Measurements from ENCODE around the gene PHRF1.

Gene PHRF1

DNA sequence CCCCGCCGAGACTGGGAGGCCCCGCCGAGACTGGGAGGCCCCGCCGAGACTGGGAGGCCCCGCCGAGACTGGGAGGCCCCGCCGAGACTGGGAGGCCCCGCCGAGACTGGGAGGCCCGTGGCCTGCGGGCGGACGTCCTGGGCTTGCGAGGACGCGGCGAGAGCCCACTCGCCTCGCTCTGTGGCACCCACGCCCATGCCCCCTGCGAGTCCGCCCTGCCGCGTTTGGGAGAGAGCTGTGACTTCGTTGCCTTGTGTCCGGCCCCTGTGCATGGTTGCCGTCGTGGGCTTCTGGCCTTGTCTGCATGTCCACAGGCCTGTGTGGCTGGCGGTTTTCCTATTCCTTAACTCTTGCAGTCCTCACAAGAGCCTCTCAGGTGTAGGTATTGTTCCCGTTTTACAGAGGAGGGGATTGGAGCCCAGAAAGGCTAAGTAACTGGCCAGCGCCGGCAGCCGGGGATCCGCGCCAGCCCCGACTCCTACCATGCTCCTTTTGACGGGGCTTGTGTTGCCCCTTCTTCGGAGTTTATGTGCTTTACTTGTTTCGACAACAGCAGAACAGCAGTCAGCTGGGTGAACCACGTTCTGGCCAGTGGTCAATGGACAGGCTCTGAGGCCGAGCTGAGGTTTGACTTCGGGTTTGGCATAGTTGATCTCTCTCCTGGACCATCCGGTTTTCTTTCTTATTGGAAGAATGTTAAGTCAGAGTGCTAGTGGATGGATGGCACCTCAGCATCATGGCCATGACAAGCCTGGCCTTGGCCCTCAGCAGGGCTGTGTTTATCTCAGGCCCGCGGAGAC is 741 bp downstream of the PHRF1 start:
- peak overlapping the region; percentile 83 to 91 for H3K27ac ChIP-seq (ENCODE audit: insufficient read depth in 1 of 2, low read depth in 1 of 2, low read length in 2 of 2, poor library complexity in 1 of 2, severe bottlenecking in 2 of 2)
- 7% methylated on average over 35 of the region's 48 CpGs for WGBS (ENCODE audit: insufficient coverage)
- H3K27me3 ChIP-seq (replicated peaks in 2 of 5; ENCODE audit: control insufficient read depth in 4 of 5, insufficient read depth in 5 of 5, low read length in 4 of 5) = peaks cover 0 to 22% (median 13%) of the 10 kb centered on the region in 5 experiments
- ChIA-PET CTCF (interaction anchor here (0.6 to 1.9 kb wide), 2 partner anchors 14 to 234 kb away, joined by 3 to 4 read pairs; no protein-coding TSS in a partner anchor), POLR2A (interaction anchor here (1.2 kb wide), 1 partner anchor 39 kb away, joined by 4 read pairs; the partner anchor contains the start of gene IRF7)
- peaks cover 3 to 31% (median 25%) of the 10 kb centered on the region in 4 experiments for H3K4me1 ChIP-seq (ENCODE audit: control extremely low read depth in 1 of 4, control insufficient read depth in 4 of 4, insufficient read depth in 4 of 4, low read length in 3 of 4)
- H3K9me3 ChIP-seq (ENCODE audit: control extremely low read depth in 1 of 5, control insufficient read depth in 4 of 5, insufficient read depth in 2 of 5, low read depth in 1 of 5, low read length in 4 of 5) = no peaks in the 10 kb centered on the region
- no peak for DNase-seq
- H3K4me3 ChIP-seq (ENCODE audit: control insufficient read depth in 1 of 7, extremely low read depth in 1 of 7, insufficient read depth in 4 of 7, low read depth in 2 of 7, low read length in 6 of 7) = peak overlapping the region; percentile 74 to 99 (median 89)
- peaks cover 0 to 19% (median 5%) of the 10 kb centered on the region in 4 experiments for H3K36me3 ChIP-seq (ENCODE audit: control insufficient read depth in 4 of 4, insufficient read depth in 4 of 4, low read length in 3 of 4)

DNA sequence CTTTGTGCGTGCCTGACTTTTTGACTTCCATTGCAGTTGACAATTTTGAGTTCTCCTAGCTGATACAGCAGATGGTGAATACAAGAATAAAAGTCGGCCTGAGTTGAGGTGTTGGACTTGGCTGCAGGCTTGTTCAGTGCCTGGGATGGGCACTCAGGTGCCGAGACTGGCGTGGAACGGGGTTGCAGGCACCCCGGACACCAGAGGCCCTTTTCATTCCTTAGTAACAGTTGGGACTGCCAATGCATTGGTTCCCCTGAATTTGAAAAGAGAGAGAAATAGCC is 1.3 kb downstream of the PHRF1 start:
- Histone ChIP-seq H3K36me3 (ENCODE audit: control insufficient read depth in 4 of 4, insufficient read depth in 4 of 4, low read length in 3 of 4) (peaks cover 0 to 19% (median 8%) of the 10 kb centered on the region in 4 experiments), H3K27me3 (replicated peaks in 2 of 5; ENCODE audit: control insufficient read depth in 4 of 5, insufficient read depth in 5 of 5, low read length in 4 of 5) (peaks cover 0 to 22% (median 13%) of the 10 kb centered on the region in 5 experiments), H3K9me3 (ENCODE audit: control extremely low read depth in 1 of 5, control insufficient read depth in 4 of 5, insufficient read depth in 2 of 5, low read depth in 1 of 5, low read length in 4 of 5) (no peaks in the 10 kb centered on the region), H3K4me3 (ENCODE audit: control insufficient read depth in 1 of 7, extremely low read depth in 1 of 7, insufficient read depth in 4 of 7, low read depth in 2 of 7, low read length in 6 of 7) (peak overlapping the region; percentile 74 to 99 (median 89)), H3K27ac (ENCODE audit: insufficient read depth in 1 of 2, low read depth in 1 of 2, low read length in 2 of 2, poor library complexity in 1 of 2, severe bottlenecking in 2 of 2) (peak overlapping the region; percentile 83 to 91), H3K4me1 (ENCODE audit: control extremely low read depth in 1 of 4, control insufficient read depth in 4 of 4, insufficient read depth in 4 of 4, low read length in 3 of 4) (peaks cover 3 to 31% (median 25%) of the 10 kb centered on the region in 4 experiments)
- no peak for DNase-seq
- WGBS (ENCODE audit: insufficient coverage) = 90% methylated on average over 6 of the region's 6 CpGs
- POLR2A ChIA-PET = no interaction called here
- CTCF ChIA-PET = interaction anchor here (0.6 to 1.9 kb wide), 3 partner anchors 14 to 233 kb away, joined by 3 to 5 read pairs (median 4); no protein-coding TSS in a partner anchor

- Histone ChIP-seq H3K36me3 (ENCODE audit: control insufficient read depth in 4 of 4, insufficient read depth in 4 of 4, low read length in 3 of 4) (peaks cover 1 to 21% (median 9%) of the 10 kb centered on the region in 4 experiments), H3K9me3 (ENCODE audit: control extremely low read depth in 1 of 5, control insufficient read depth in 4 of 5, insufficient read depth in 2 of 5, low read depth in 1 of 5, low read length in 4 of 5) (no peaks in the 10 kb centered on the region), H3K4me1 (ENCODE audit: control extremely low read depth in 1 of 4, control insufficient read depth in 4 of 4, insufficient read depth in 4 of 4, low read length in 3 of 4) (peaks cover 3 to 31% (median 25%) of the 10 kb centered on the region in 4 experiments), H3K4me3 (ENCODE audit: control insufficient read depth in 1 of 7, extremely low read depth in 1 of 7, insufficient read depth in 4 of 7, low read depth in 2 of 7, low read length in 6 of 7) (peak overlapping the region in 2 of 7 experiments; percentile 97 to 99), H3K27me3 (replicated peaks in 2 of 5; ENCODE audit: control insufficient read depth in 4 of 5, insufficient read depth in 5 of 5, low read length in 4 of 5) (peaks cover 0 to 18% (median 10%) of the 10 kb centered on the region in 5 experiments), H3K27ac (ENCODE audit: insufficient read depth in 1 of 2, low read depth in 1 of 2, low read length in 2 of 2, poor library complexity in 1 of 2, severe bottlenecking in 2 of 2) (peak overlapping the region in 1 of 2 experiments; percentile 83)
- 91% methylated on average over 19 of the region's 21 CpGs for WGBS (ENCODE audit: insufficient coverage)
- no peak for DNase-seq
- POLR2A ChIA-PET = no interaction called here
- CTCF ChIA-PET = interaction anchor here (1.8 to 1.9 kb wide), 2 partner anchors 13 to 33 kb away, joined by 4 to 5 read pairs; no protein-coding TSS in a partner anchor
Observed at GRCh38 chr11:578276-579035, 2.2 kb downstream of the PHRF1 start.

DNA sequence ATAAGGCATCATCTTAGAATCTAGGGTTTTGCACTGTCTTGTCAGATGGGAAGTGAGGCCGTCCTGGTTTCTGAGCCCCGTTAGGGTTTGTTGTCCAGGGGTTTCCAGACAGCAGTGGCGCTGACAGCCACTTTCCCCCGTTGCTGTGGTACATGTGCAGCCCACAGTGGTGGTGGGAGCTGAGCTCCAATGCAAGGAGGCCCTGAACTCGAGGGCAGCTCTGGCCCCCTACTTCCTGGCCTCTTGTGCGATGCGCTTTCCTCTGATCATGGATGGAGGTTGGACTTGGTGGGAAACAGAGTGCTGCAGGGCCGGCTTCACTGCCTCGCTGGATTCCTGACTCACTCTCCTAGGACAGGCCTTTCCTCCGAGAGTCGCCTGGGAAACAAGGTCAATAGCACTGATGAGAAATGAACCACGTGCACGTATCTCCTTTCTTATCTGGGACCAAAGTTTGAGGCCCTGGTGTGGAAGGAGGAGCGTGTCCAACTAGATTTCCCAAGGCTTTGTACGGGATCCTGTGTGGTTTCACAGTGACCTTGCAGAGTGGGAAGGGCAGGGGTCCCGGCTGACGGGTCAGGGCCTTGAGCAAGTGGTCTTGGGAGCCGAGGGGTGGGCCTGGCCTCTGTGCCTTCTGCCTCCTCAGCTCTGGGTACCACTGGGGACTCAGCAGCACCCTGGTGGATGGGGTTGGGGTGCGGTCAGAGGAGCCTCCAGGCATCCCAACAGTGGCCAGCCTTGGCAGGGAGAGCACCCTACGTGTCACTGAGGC is 3.7 kb downstream of the PHRF1 start:
- H3K36me3 ChIP-seq (ENCODE audit: control insufficient read depth in 4 of 4, insufficient read depth in 4 of 4, low read length in 3 of 4) = peaks cover 4 to 32% (median 17%) of the 10 kb centered on the region in 4 experiments
- no peak overlapping the region for H3K4me3 ChIP-seq (ENCODE audit: control insufficient read depth in 1 of 7, extremely low read depth in 1 of 7, insufficient read depth in 4 of 7, low read depth in 2 of 7, low read length in 6 of 7)
- no peaks in the 10 kb centered on the region for H3K9me3 ChIP-seq (ENCODE audit: control extremely low read depth in 1 of 5, control insufficient read depth in 4 of 5, insufficient read depth in 2 of 5, low read depth in 1 of 5, low read length in 4 of 5)
- 92% methylated on average over 19 of the region's 20 CpGs for WGBS (ENCODE audit: insufficient coverage)
- peaks cover 0 to 6% (median 3%) of the 10 kb centered on the region in 5 experiments for H3K27me3 ChIP-seq (replicated peaks in 2 of 5; ENCODE audit: control insufficient read depth in 4 of 5, insufficient read depth in 5 of 5, low read length in 4 of 5)
- H3K27ac ChIP-seq (ENCODE audit: insufficient read depth in 1 of 2, low read depth in 1 of 2, low read length in 2 of 2, poor library complexity in 1 of 2, severe bottlenecking in 2 of 2) = no peak overlapping the region
- ChIA-PET CTCF (interaction anchor here (0.6 kb wide), 1 partner anchor 124 kb away, joined by 4 read pairs; no protein-coding TSS in a partner anchor), POLR2A (interaction anchor here (0.6 kb wide), 1 partner anchor 21 kb away, joined by 9 read pairs; no protein-coding TSS in a partner anchor)
- H3K4me1 ChIP-seq (ENCODE audit: control extremely low read depth in 1 of 4, control insufficient read depth in 4 of 4, insufficient read depth in 4 of 4, low read length in 3 of 4) = peaks cover 3 to 29% (median 22%) of the 10 kb centered on the region in 4 experiments
- no peak for DNase-seq

DNA sequence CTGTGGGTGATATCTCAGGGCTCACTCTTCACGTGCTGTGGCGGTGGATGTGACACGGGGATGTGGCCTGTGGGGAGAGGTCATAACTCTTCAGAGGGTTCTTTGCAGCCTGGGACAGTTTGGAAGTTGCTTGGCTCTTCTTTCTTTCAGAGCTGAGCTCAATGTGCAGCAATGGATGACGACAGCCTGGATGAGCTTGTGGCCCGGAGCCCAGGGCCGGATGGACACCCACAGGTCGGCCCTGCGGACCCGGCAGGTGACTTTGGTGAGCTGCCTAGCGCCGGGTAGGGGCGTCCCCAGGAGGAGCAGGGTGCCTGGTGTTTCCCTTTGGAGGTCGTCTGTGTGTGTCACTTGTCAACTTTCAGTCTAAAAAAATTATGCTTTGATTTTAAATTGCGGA is 5.1 kb downstream of the PHRF1 start:
- H3K36me3 ChIP-seq (ENCODE audit: control insufficient read depth in 4 of 4, insufficient read depth in 4 of 4, low read length in 3 of 4) = peaks cover 4 to 35% (median 18%) of the 10 kb centered on the region in 4 experiments
- H3K27me3 ChIP-seq (replicated peaks in 2 of 5; ENCODE audit: control insufficient read depth in 4 of 5, insufficient read depth in 5 of 5, low read length in 4 of 5) = no peaks in the 10 kb centered on the region
- 97% methylated on average over 14 of the region's 14 CpGs for WGBS (ENCODE audit: insufficient coverage)
- no peak overlapping the region for H3K4me3 ChIP-seq (ENCODE audit: control insufficient read depth in 1 of 7, extremely low read depth in 1 of 7, insufficient read depth in 4 of 7, low read depth in 2 of 7, low read length in 6 of 7)
- no peak for DNase-seq
- H3K9me3 ChIP-seq (ENCODE audit: control extremely low read depth in 1 of 5, control insufficient read depth in 4 of 5, insufficient read depth in 2 of 5, low read depth in 1 of 5, low read length in 4 of 5) = no peaks in the 10 kb centered on the region
- POLR2A ChIA-PET = interaction anchor here (0.5 kb wide), 1 partner anchor 35 kb away, joined by 6 read pairs; no protein-coding TSS in a partner anchor
- peaks cover 3 to 23% (median 16%) of the 10 kb centered on the region in 4 experiments for H3K4me1 ChIP-seq (ENCODE audit: control extremely low read depth in 1 of 4, control insufficient read depth in 4 of 4, insufficient read depth in 4 of 4, low read length in 3 of 4)
- CTCF ChIA-PET = no interaction called here
- H3K27ac ChIP-seq (ENCODE audit: insufficient read depth in 1 of 2, low read depth in 1 of 2, low read length in 2 of 2, poor library complexity in 1 of 2, severe bottlenecking in 2 of 2) = no peak overlapping the region

- no peak overlapping the region for H3K4me3 ChIP-seq (ENCODE audit: control insufficient read depth in 1 of 7, extremely low read depth in 1 of 7, insufficient read depth in 4 of 7, low read depth in 2 of 7, low read length in 6 of 7)
- CTCF ChIA-PET = no interaction called here
- H3K4me1 ChIP-seq (ENCODE audit: control extremely low read depth in 1 of 4, control insufficient read depth in 4 of 4, insufficient read depth in 4 of 4, low read length in 3 of 4) = peaks cover 3 to 23% (median 16%) of the 10 kb centered on the region in 4 experiments
- H3K36me3 ChIP-seq (ENCODE audit: control insufficient read depth in 4 of 4, insufficient read depth in 4 of 4, low read length in 3 of 4) = peaks cover 4 to 39% (median 20%) of the 10 kb centered on the region in 4 experiments
- H3K9me3 ChIP-seq (ENCODE audit: control extremely low read depth in 1 of 5, control insufficient read depth in 4 of 5, insufficient read depth in 2 of 5, low read depth in 1 of 5, low read length in 4 of 5) = no peaks in the 10 kb centered on the region
- WGBS (ENCODE audit: insufficient coverage) = 99% methylated on average over 9 of the region's 17 CpGs
- no peak for DNase-seq
- H3K27me3 ChIP-seq (replicated peaks in 2 of 5; ENCODE audit: control insufficient read depth in 4 of 5, insufficient read depth in 5 of 5, low read length in 4 of 5) = no peaks in the 10 kb centered on the region
- no peak overlapping the region for H3K27ac ChIP-seq (ENCODE audit: insufficient read depth in 1 of 2, low read depth in 1 of 2, low read length in 2 of 2, poor library complexity in 1 of 2, severe bottlenecking in 2 of 2)
- POLR2A ChIA-PET = interaction anchor here (0.5 kb wide), 1 partner anchor 34 kb away, joined by 6 read pairs; no protein-coding TSS in a partner anchor
Observed at GRCh38 chr11:581752-582151, 5.5 kb downstream of the PHRF1 start.

All from common myeloid progenitor, CD34-positive (primary cell).